ENCODE data around the gene TPCN2.

TPCN2 gene

DNA sequence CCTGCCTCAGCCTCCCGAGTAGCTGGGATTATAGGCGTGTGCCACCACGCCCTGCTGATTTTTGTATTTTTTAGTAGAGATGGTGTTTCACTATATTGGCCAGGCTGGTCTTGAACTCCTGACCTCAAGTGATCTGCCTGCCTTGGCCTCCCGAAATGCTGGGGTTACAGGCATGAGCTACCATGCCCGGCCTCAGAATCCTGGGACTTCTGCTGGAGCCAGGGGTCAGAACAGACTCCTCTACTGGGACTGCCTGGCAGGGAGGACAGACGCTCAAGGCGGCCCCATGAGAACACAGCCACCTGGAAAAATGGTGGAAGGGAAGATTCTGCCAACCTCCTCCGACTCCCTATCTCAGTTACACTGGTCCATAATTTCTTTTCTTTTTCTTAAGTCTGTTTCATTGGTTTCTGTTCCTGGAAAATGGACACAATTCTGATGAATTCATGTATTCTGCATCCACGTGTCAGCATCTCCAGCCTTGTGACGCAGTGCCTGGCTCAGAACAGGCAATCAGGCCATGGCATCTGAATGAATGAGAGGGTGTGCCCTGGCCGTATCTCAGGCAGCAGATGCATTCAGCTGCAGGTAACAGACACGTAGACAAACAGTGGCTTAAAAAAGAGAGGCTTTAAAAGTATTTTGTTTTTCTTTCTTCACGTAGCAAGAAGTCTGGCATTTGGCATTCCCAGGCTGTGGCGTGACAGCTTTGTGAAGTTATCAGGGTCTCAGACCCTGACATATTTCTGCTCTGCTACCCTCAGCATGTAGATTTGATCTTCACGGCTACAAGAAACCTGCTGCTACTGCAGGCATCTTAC is 111.8 kb downstream of the TPCN2 start:
- Histone ChIP-seq H3K27ac (ENCODE audit: low read depth, low read length, severe bottlenecking) (no peak overlapping the region), H3K4me3 (ENCODE audit: extremely low read depth, insufficient read depth, low read length, poor library complexity, severe bottlenecking) (no peak overlapping the region), H3K9me3 (ENCODE audit: control insufficient read depth, low read length) (peaks cover 17% of the 10 kb centered on the region), H3K36me3 (ENCODE audit: control insufficient read depth, insufficient read depth, low read length) (no peaks in the 10 kb centered on the region), H3K4me1 (ENCODE audit: control insufficient read depth, insufficient read depth, low read length, poor library complexity, severe bottlenecking) (peaks cover 25% of the 10 kb centered on the region)
- WGBS, 2 experiments (ENCODE audit: insufficient coverage in 2 of 2), result 89 to 93% methylated on average over 12 to 13 of the region's 15 CpGs

DNA sequence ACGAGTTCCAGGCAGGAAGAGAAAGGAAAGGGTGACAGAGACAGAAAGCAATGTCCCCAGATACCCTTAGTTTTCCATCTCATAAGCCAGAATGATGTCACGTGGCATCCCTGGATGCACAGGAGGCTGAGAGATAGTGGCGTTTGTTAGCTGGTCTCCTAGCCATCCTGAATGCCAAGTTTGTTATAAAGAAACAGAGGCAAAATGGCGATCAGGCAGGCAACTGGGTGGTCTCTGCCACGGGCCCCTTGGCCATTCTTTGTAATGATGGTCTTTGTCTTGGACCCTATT is 112.3 kb downstream of the TPCN2 start:
- Histone ChIP-seq H3K4me3 (ENCODE audit: extremely low read depth, insufficient read depth, low read length, poor library complexity, severe bottlenecking) (no peak overlapping the region), H3K36me3 (ENCODE audit: control insufficient read depth, insufficient read depth, low read length) (no peaks in the 10 kb centered on the region), H3K27ac (ENCODE audit: low read depth, low read length, severe bottlenecking) (no peak overlapping the region), H3K4me1 (ENCODE audit: control insufficient read depth, insufficient read depth, low read length, poor library complexity, severe bottlenecking) (peaks cover 23% of the 10 kb centered on the region), H3K9me3 (ENCODE audit: control insufficient read depth, low read length) (peaks cover 17% of the 10 kb centered on the region)
- WGBS, 2 experiments (ENCODE audit: insufficient coverage in 2 of 2), result 89 to 90% methylated on average over 4 to 5 of the region's 5 CpGs

DNA sequence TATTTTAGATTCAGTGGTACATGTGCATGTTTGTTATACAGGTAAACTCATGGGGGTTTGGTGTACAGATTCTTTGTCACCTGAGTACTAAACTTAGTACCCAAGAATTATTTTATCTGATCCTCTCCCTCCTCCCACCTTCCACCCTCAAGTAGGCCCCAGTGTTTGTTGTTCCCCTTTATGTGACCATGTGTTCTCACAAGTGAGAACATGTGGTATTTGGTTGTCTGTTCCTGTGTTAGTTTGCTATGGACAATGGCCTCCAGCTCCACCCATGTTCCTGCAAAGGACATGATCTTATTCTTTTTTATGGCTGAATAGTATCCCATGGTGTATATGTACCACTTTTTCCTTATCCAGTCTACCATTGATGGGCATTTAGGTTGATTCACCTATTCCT is 113.8 kb downstream of the TPCN2 start:
- no peaks in the 10 kb centered on the region for H3K36me3 ChIP-seq (ENCODE audit: control insufficient read depth, insufficient read depth, low read length)
- H3K27ac ChIP-seq (ENCODE audit: low read depth, low read length, severe bottlenecking), result no peak overlapping the region
- H3K9me3 ChIP-seq (ENCODE audit: control insufficient read depth, low read length), result peaks cover 17% of the 10 kb centered on the region
- no peak overlapping the region for H3K4me3 ChIP-seq (ENCODE audit: extremely low read depth, insufficient read depth, low read length, poor library complexity, severe bottlenecking)
- H3K4me1 ChIP-seq (ENCODE audit: control insufficient read depth, insufficient read depth, low read length, poor library complexity, severe bottlenecking), result peaks cover 24% of the 10 kb centered on the region

DNA sequence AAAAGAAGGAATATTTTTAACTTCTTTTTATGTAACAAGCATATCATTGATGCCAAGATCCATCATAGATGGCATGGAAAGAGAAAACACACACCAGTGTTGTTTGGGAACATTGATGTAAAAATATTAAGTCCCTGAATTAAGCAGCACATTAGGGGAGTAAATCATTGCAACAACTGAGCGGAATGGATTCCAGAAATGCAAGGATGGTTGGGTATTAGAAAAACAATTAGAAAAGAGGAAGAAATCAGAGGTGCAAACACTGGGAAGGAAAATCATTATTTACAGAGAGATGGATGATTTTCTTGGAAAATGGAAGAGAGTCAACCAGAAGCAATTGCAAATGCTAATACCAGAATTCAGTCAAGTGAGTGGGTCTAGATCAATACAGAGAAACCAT is 115.1 kb downstream of the TPCN2 start:
- Histone ChIP-seq H3K4me1 (ENCODE audit: control insufficient read depth, insufficient read depth, low read length, poor library complexity, severe bottlenecking) (peaks cover 24% of the 10 kb centered on the region), H3K4me3 (ENCODE audit: extremely low read depth, insufficient read depth, low read length, poor library complexity, severe bottlenecking) (no peak overlapping the region), H3K9me3 (ENCODE audit: control insufficient read depth, low read length) (peaks cover 18% of the 10 kb centered on the region), H3K36me3 (ENCODE audit: control insufficient read depth, insufficient read depth, low read length) (no peaks in the 10 kb centered on the region), H3K27ac (ENCODE audit: low read depth, low read length, severe bottlenecking) (no peak overlapping the region)
- WGBS, 2 experiments (ENCODE audit: insufficient coverage in 2 of 2), result 100% methylated on average over 1 of the region's 1 CpG

DNA sequence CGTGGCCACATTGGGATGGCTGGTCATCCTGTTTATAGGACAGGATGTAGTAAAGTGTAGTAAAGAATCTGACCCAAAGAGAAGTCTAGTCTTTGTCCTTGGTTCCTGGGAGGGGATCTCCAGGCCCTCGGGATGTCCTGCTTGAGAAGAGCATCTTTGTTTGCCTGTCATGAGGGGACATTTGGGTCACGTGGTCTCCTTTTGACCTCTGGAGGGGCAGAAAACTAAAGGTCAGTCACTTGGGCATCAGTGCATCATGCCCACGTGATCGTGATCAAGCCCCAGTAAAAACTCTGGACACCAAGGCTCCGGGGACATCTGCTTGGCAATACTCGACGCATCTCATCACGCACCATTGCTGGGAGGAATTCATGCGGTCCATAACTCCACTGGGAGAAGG is 116.1 kb downstream of the TPCN2 start:
- no peaks in the 10 kb centered on the region for H3K36me3 ChIP-seq (ENCODE audit: control insufficient read depth, insufficient read depth, low read length)
- 81 to 87% methylated on average over 9 to 10 of the region's 10 CpGs for WGBS, 2 experiments (ENCODE audit: insufficient coverage in 2 of 2)
- no peak overlapping the region for H3K4me3 ChIP-seq (ENCODE audit: extremely low read depth, insufficient read depth, low read length, poor library complexity, severe bottlenecking)
- H3K27ac ChIP-seq (ENCODE audit: low read depth, low read length, severe bottlenecking), result no peak overlapping the region
- peaks cover 27% of the 10 kb centered on the region for H3K9me3 ChIP-seq (ENCODE audit: control insufficient read depth, low read length)
- peaks cover 24% of the 10 kb centered on the region for H3K4me1 ChIP-seq (ENCODE audit: control insufficient read depth, insufficient read depth, low read length, poor library complexity, severe bottlenecking)

DNA sequence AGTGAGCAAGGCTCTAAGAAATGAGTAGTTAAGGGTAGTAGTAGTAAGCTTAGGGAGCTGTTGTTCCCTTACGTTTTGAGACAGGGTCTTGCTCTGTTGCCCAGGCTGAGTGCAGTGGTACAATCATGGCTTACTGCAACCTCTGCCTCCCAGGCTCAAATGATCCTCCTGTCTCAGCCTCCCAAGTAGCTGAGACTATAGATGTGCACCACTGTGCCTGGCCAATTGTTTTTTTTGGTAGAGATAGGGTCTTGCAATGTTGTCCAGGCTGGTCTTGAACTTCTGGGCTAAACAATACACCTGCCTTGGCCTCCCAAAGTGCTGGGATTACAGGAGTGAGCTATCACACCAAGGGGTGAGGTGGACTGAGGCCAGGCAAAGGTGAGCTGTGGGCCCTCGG is 117.0 kb downstream of the TPCN2 start:
- Histone ChIP-seq H3K36me3 (ENCODE audit: control insufficient read depth, insufficient read depth, low read length) (no peaks in the 10 kb centered on the region), H3K4me1 (ENCODE audit: control insufficient read depth, insufficient read depth, low read length, poor library complexity, severe bottlenecking) (peaks cover 20% of the 10 kb centered on the region), H3K4me3 (ENCODE audit: extremely low read depth, insufficient read depth, low read length, poor library complexity, severe bottlenecking) (no peak overlapping the region), H3K9me3 (ENCODE audit: control insufficient read depth, low read length) (peaks cover 27% of the 10 kb centered on the region), H3K27ac (ENCODE audit: low read depth, low read length, severe bottlenecking) (no peak overlapping the region)
- WGBS, 2 experiments (ENCODE audit: insufficient coverage in 2 of 2), result 100% methylated on average over 1 to 2 of the region's 2 CpGs

DNA sequence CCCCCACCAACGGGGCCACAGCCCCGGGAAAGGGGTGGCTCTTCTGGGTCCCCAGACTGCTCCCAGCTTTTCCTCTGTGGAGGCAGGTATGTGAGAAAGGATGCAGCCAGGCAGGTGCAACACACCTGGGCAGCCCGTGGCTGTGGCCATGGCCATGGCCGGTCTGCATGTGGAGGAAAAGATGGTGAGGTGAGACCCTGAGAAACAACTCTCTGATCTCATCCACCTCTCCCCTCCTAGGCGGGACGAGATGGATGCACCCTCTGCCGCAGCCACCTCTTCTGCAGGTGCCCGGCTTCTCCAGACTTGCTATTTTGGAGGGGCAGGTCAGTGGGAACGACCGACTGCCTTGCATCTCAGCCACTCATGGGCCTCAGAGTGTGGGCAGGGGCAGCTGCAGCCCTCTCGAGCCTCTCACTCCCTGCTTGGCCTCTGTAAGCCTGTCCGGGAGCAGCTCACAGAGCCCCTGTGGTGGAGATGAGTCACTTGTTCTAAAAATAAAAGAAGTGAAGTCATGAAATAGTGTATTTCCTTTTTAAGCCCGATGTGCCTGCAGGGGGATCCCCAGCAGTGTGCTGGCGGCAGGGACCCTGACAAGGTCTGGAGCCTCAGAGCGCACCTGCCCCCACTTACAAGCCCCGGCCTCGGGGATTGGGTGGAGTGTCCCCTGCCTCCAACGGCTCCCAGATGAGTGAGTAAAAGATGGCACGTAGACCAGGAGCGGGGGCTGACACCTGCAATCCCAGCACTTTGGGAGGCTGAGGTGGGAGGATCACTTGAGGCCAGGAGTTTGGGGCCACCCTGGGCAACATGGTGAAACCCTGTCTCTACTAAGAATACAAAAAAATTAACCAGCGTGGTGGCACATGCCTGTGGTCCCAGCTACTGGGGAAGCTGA is 117.7 kb downstream of the TPCN2 start:
- no peak overlapping the region for H3K4me3 ChIP-seq (ENCODE audit: extremely low read depth, insufficient read depth, low read length, poor library complexity, severe bottlenecking)
- WGBS, 2 experiments (ENCODE audit: insufficient coverage in 2 of 2), result 30 to 39% methylated on average over 13 to 14 of the region's 21 CpGs
- no peaks in the 10 kb centered on the region for H3K36me3 ChIP-seq (ENCODE audit: control insufficient read depth, insufficient read depth, low read length)
- peak overlapping the region; percentile 29 for H3K27ac ChIP-seq (ENCODE audit: low read depth, low read length, severe bottlenecking)
- peaks cover 27% of the 10 kb centered on the region for H3K9me3 ChIP-seq (ENCODE audit: control insufficient read depth, low read length)
- peaks cover 17% of the 10 kb centered on the region for H3K4me1 ChIP-seq (ENCODE audit: control insufficient read depth, insufficient read depth, low read length, poor library complexity, severe bottlenecking)

DNA sequence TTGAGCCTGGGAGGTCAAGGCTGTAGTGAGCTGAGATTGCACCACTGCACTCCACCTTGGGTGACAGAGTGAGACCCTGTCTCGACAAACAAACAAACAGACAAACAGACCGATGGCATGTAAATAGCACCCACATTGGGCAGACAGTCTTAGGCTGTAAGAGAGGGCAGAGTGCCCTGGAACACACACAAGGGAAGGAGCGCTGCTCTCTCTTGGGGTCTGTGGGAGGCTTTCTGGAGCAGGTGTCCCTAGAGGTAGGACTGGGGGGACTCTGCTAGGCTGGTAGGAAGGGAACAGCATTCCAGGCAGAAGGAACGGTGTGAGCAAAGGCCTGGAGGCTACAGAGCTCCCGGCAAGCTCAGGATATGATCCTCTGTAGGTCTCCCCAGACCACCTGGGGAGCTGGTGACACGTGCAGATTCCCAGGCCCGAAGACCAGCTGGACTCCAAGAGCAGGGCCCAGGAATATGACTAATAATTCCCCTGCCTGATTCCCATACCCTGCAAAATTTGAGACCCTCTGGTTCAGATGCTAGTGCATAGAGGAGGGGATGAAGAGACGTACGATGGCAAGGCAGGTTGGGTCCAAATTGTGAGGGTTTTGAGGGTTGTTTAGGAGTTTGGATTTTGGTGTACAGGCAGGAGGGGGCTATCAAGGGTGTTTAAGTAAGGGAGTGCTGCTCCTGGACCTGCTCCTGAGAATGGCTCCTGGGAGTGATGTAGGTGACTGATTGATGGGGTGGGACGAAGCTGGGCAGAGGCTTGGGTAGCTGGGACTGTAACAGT is 118.6 kb downstream of the TPCN2 start:
- Histone ChIP-seq H3K36me3 (ENCODE audit: control insufficient read depth, insufficient read depth, low read length) (no peaks in the 10 kb centered on the region), H3K27ac (ENCODE audit: low read depth, low read length, severe bottlenecking) (no peak overlapping the region), H3K4me3 (ENCODE audit: extremely low read depth, insufficient read depth, low read length, poor library complexity, severe bottlenecking) (no peak overlapping the region), H3K9me3 (ENCODE audit: control insufficient read depth, low read length) (peaks cover 27% of the 10 kb centered on the region), H3K4me1 (ENCODE audit: control insufficient read depth, insufficient read depth, low read length, poor library complexity, severe bottlenecking) (peaks cover 17% of the 10 kb centered on the region)
- 83 to 89% methylated on average over 9 to 10 of the region's 10 CpGs for WGBS, 2 experiments (ENCODE audit: insufficient coverage in 2 of 2)

DNA sequence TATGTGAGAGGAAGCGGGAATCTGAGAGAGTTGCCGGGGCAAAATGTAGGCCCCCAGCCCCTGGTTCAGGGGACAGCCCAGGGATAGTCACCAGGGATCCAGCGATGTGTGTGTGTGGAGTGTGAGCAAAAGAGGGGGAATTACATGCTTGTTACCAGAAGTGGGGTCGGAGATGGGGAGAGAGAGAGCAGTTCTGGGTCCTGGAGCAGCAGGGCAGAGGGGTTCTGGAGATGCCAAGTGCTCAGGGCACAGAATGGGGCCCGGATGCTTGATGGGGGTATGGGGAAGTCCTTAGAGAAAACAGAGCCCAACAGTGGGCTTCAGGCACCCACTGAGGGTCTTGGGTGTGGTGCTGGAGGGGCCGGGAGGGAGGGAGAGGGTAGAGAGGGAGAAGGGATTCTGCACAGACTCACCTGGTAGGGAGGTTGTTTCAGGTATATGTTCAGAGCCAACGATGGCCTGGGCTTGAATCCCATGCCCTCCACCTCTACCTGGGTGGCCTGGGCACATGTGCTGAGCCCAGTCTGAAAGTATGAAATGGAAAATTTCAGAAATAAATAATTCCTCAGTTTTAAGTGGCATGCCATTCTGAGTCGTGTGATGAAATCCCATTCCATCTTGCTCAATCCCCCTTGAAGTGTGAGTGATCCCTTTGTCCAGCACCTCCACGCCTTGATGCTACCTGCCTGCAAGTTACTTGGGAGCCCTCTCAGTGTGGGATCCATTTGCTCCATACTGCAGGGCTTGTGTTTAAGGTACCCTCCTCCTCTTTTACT is 119.4 kb downstream of the TPCN2 start:
- WGBS, 2 experiments (ENCODE audit: insufficient coverage in 2 of 2), result 74 to 77% methylated on average over 7 to 9 of the region's 9 CpGs
- Histone ChIP-seq H3K4me1 (ENCODE audit: control insufficient read depth, insufficient read depth, low read length, poor library complexity, severe bottlenecking) (peaks cover 17% of the 10 kb centered on the region), H3K4me3 (ENCODE audit: extremely low read depth, insufficient read depth, low read length, poor library complexity, severe bottlenecking) (no peak overlapping the region), H3K27ac (ENCODE audit: low read depth, low read length, severe bottlenecking) (no peak overlapping the region), H3K9me3 (ENCODE audit: control insufficient read depth, low read length) (peaks cover 27% of the 10 kb centered on the region), H3K36me3 (ENCODE audit: control insufficient read depth, insufficient read depth, low read length) (no peaks in the 10 kb centered on the region)

DNA sequence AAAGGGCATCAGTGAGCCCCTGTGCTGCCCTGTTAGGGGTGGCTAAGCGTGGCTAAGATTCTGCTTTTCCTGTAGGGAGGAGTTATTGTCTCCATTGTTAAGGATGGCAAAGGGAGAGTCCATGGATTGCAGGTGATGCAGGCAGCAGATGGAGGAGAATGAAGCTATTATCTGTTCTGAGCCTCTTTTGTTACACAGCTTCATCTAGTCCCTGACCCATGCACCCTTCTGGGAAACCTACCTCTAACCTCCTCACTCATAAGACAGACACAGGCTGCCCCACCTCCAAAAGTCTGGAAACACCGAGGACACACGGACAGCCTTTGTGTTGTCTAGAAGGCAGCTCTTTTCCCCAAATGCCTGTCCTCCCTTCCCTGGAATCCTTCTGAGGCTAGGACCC is 120.7 kb downstream of the TPCN2 start:
- H3K4me3 ChIP-seq (ENCODE audit: extremely low read depth, insufficient read depth, low read length, poor library complexity, severe bottlenecking), result no peak overlapping the region
- no peak overlapping the region for H3K27ac ChIP-seq (ENCODE audit: low read depth, low read length, severe bottlenecking)
- H3K36me3 ChIP-seq (ENCODE audit: control insufficient read depth, insufficient read depth, low read length), result no peaks in the 10 kb centered on the region
- peaks cover 18% of the 10 kb centered on the region for H3K9me3 ChIP-seq (ENCODE audit: control insufficient read depth, low read length)
- WGBS, 2 experiments (ENCODE audit: insufficient coverage in 2 of 2), result 95 to 100% methylated on average over 3 of the region's 3 CpGs
- H3K4me1 ChIP-seq (ENCODE audit: control insufficient read depth, insufficient read depth, low read length, poor library complexity, severe bottlenecking), result peaks cover 17% of the 10 kb centered on the region

Data from mesodermal cell (in vitro differentiated cells).